Left lung (tissue), 10 donors: ENCODE data around the gene HPSE2. TPM values are rescaled to one million over a fixed set of nuclear protein-coding genes. Genes with fewer than 3 reads are reported as not detected.

Source experiments
- ATAC-seq: fragments of 200-7000 bp; cut with Tn5 transposase; one replicate; pipeline ENCODE4 v1.9.1; 2020; ENCODE audit warnings: moderate library complexity
- DNase-seq, 4 donors: peaks; one replicate each; pipeline ENCODE4 v3.0.0-alpha.2; 2013 to 2020
- H3K27ac ChIP-seq, 2 donors: fragments of 200-600 bp; sonication (generic) in 1 of 2; one replicate each; pipeline versions ENCODE4 v1.5.0 to v1.8.0; 2020 to 2021
- H3K27me3 ChIP-seq, 2 donors: fragments of 200-600 bp; sonication (generic) in 1 of 2; one replicate each; pipeline versions ENCODE4 v1.5.0 to v1.8.0; 2020 to 2021
- H3K36me3 ChIP-seq, 2 donors: fragments of 200-600 bp; sonication (generic) in 1 of 2; one replicate each; pipeline versions ENCODE4 v1.5.0 to v1.8.0; 2020 to 2021
- H3K4me1 ChIP-seq, 2 donors: fragments of 200-600 bp; one replicate each; pipeline ENCODE4 v1.8.0; 2021
- H3K4me3 ChIP-seq, 2 donors: fragments of 200-600 bp; sonication (generic) in 1 of 2; one replicate each; pipeline versions ENCODE4 v1.5.0 to v1.8.0; 2020 to 2021; ENCODE audit warnings: mild to moderate bottlenecking in 1 of 2
- H3K9me3 ChIP-seq, 2 donors: fragments of 200-600 bp; sonication (generic) in 1 of 2; one replicate each; pipeline versions ENCODE4 v1.5.0 to v1.8.0; 2020 to 2021
- intact Hi-C, 2 donors: fragments of 100-400 bp; cut with DNase I; formaldehyde crosslinking; loops; one replicate each; pipeline versions ENCODE4 v1.11.2 to v1.14.2; 2022
- polyA plus RNA-seq, 6 donors: library from polyadenylated mRNA; unstranded; fragments of 120-200 nt; gene quantifications; one replicate each; pipeline ENCODE4 v1.2.1, GENCODE V29; 2013; ENCODE audit not compliant: insufficient read length in 6 of 6
- total RNA-seq, 2 donors: library from RNA; stranded (reverse); fragmentation: NEBNext Ultra II Directional; extraction: Animal tissue kit (Norgen Biotek cat#: 25700); gene quantifications; one replicate each; pipeline ENCODE4 v1.2.1, GENCODE V29; 2021
- TF ChIP-seq, protein P1 (sequence below), 2 donors: fragments of 200-600 bp; sonication (generic) in 1 of 2; IDR thresholded peaks; one replicate each; pipeline versions ENCODE4 v1.5.0 to v1.8.0; 2021; ENCODE audit warnings: antibody characterized with exemption in 2 of 2
- donor health status: DM: no; HTN: yes; CAD: no.
- donor health status: DM: no; HTN: no; CAD: no.

HPSE2 gene
- total and polyA plus RNA-seq, 8 donors: 0.50 to 20.4 (median 12.1) TPM

DNA sequence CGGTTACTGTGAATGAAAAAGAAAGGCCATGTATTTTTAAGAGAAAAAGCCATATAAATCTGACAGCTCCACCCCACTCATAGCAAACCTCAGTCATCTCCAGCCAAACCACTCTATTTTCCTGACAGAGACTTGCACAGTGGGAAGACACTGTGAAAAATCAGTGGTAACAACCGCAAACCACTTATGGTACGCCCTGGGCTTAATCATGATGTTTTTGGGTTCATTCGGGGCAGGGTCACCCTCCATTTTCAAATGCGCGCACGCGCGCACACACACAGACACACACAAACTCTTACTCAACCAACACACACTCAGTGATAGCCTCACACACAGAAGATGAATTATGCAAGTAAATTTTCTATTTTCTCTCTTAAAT lies 706.9 kb downstream of the HPSE2 start:
- DNase-seq (no peak), ATAC-seq (no peak)
- no peaks in the 10 kb centered on the region for H3K9me3 ChIP-seq
- H3K36me3 ChIP-seq: no peaks in the 10 kb centered on the region
- H3K4me3 ChIP-seq: no peak overlapping the region
- H3K27ac ChIP-seq: no peak overlapping the region
- no peaks in the 10 kb centered on the region for H3K4me1 ChIP-seq
- H3K27me3 ChIP-seq: peaks cover 0 to 18% of the 10 kb centered on the region in 2 donors
- intact Hi-C loops: no loop called here
- TF ChIP-seq, protein P1, sequence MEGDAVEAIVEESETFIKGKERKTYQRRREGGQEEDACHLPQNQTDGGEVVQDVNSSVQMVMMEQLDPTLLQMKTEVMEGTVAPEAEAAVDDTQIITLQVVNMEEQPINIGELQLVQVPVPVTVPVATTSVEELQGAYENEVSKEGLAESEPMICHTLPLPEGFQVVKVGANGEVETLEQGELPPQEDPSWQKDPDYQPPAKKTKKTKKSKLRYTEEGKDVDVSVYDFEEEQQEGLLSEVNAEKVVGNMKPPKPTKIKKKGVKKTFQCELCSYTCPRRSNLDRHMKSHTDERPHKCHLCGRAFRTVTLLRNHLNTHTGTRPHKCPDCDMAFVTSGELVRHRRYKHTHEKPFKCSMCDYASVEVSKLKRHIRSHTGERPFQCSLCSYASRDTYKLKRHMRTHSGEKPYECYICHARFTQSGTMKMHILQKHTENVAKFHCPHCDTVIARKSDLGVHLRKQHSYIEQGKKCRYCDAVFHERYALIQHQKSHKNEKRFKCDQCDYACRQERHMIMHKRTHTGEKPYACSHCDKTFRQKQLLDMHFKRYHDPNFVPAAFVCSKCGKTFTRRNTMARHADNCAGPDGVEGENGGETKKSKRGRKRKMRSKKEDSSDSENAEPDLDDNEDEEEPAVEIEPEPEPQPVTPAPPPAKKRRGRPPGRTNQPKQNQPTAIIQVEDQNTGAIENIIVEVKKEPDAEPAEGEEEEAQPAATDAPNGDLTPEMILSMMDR (IDR thresholded peaks at IDR 0.05): no peak

DNA sequence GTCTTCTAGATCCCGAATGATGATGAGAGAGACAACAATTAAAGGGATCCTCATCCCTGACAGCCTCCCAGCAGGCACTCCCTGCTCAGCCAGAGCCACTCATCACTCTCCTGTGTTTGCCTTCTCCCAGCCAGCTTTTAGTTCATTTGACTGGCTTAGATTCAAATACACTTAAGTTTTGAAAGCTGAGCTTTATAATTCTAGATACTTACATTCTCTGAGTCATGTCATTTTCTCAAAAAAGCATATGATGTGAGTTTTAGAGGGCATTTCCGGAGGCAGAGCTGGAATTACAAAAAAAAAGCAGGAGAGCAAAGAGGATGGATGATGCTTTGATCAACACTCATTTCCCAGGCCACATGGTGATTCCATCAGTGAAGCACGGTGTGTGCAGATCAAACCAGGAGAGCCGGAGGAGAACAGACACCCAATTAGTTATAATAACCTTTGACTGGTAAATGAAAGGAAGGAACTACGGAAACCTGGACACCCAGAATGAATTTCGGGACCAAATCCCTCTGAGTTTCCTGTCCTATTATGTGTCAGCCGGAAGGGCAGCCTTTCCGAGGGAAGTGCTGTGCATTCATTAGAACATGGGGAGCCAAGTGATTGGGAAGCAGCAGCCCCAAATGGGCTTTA lies 707.4 kb downstream of the HPSE2 start:
- ATAC-seq (no peak), DNase-seq (no peak)
- intact Hi-C loops: no loop called here
- peaks cover 0 to 18% of the 10 kb centered on the region in 2 donors for H3K27me3 ChIP-seq
- no peaks in the 10 kb centered on the region for H3K4me1 ChIP-seq
- no peaks in the 10 kb centered on the region for H3K9me3 ChIP-seq
- no peak overlapping the region for H3K4me3 ChIP-seq
- H3K36me3 ChIP-seq: no peaks in the 10 kb centered on the region
- TF ChIP-seq, protein P1 (IDR thresholded peaks at IDR 0.05): no peak
- no peak overlapping the region for H3K27ac ChIP-seq

DNA sequence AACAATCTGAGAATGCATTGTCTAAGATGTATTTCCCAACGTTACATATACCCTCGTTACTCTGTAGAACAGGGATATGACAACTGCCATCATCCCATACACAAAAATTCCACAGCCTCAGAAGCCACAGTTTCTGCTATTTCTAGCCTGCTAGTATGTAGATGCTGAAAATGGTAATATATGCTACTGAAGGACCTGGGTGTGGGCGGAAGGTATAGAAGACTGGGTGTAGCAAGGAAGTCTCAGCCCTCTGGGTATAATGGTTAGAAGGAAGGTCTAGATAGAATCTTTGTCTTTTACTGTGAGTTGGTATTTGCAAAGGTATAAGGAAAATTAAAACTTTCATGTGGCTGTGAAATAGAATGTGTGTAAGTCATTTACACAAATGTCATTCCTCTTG lies 709.7 kb downstream of the HPSE2 start:
- TF ChIP-seq, protein P1 (IDR thresholded peaks at IDR 0.05): no peak
- no peaks in the 10 kb centered on the region for H3K9me3 ChIP-seq
- DNase-seq: no peak
- intact Hi-C loops: no loop called here
- no peak overlapping the region for H3K4me3 ChIP-seq
- H3K4me1 ChIP-seq: no peaks in the 10 kb centered on the region
- H3K27ac ChIP-seq: no peak overlapping the region
- peaks cover 0 to 18% of the 10 kb centered on the region in 2 donors for H3K27me3 ChIP-seq
- ATAC-seq: no peak
- H3K36me3 ChIP-seq: no peaks in the 10 kb centered on the region

DNA sequence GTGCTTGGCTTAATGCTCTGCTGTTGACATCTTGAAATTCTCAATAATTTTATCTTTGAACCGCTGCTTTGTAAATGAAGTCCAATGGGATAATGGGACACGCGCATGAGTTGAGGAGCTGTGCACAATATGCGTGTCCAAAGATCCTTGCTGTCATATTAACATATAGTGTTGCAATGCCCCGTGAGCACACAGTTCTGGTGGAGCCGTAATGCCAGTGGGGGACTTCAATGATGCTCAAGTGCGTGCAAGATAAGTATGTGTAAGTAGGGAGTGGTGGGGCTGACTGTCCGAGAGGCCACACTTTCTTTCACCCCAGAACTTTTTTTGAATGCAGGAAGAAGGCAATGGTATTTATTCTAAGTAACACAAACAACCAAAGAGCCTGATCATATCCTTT lies 711.5 kb downstream of the HPSE2 start:
- H3K27me3 ChIP-seq: peaks cover 0 to 18% of the 10 kb centered on the region in 2 donors
- H3K4me3 ChIP-seq: no peak overlapping the region
- intact Hi-C loops: no loop called here
- DNase-seq (no peak), ATAC-seq (no peak)
- no peaks in the 10 kb centered on the region for H3K36me3 ChIP-seq
- TF ChIP-seq, protein P1 (IDR thresholded peaks at IDR 0.05): no peak
- H3K9me3 ChIP-seq: no peaks in the 10 kb centered on the region
- H3K4me1 ChIP-seq: no peaks in the 10 kb centered on the region
- no peak overlapping the region for H3K27ac ChIP-seq

DNA sequence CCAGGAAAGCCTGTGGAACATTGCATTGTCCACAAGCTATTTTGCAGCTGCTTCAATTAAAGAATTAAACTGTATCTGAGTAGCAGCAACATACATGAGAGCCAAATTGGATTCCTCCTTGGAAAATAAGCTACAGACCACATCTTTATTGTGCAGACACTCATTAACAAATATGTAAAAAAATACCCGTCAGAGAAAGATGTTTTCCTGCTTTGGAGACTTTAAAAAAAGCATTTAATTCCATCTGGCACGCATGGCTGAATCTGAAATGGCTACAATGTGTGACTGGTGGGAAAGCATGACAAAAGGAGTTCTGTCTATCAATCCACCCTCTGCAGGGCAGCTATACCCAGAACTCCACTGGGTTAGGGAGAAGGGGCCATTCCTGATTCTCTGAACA lies 715.8 kb downstream of the HPSE2 start:
- intact Hi-C loops: no loop called here
- no peak overlapping the region for H3K27ac ChIP-seq
- ATAC-seq (no peak), DNase-seq (no peak)
- no peaks in the 10 kb centered on the region for H3K27me3 ChIP-seq
- H3K36me3 ChIP-seq: no peaks in the 10 kb centered on the region
- H3K4me3 ChIP-seq: no peak overlapping the region
- no peaks in the 10 kb centered on the region for H3K9me3 ChIP-seq
- no peaks in the 10 kb centered on the region for H3K4me1 ChIP-seq
- TF ChIP-seq, protein P1 (IDR thresholded peaks at IDR 0.05): no peak
